GM21786 (cell line): ENCODE results near the gene EFNA3.

ENCODE experiments used
- ATAC-seq: cut with Tn5 transposase; IDR thresholded peaks from one replicate; pipeline ENCODE4 v1.9.1; 2021; ENCODE audit not compliant: unreplicated experiment

The EFNA3 gene

DNA sequence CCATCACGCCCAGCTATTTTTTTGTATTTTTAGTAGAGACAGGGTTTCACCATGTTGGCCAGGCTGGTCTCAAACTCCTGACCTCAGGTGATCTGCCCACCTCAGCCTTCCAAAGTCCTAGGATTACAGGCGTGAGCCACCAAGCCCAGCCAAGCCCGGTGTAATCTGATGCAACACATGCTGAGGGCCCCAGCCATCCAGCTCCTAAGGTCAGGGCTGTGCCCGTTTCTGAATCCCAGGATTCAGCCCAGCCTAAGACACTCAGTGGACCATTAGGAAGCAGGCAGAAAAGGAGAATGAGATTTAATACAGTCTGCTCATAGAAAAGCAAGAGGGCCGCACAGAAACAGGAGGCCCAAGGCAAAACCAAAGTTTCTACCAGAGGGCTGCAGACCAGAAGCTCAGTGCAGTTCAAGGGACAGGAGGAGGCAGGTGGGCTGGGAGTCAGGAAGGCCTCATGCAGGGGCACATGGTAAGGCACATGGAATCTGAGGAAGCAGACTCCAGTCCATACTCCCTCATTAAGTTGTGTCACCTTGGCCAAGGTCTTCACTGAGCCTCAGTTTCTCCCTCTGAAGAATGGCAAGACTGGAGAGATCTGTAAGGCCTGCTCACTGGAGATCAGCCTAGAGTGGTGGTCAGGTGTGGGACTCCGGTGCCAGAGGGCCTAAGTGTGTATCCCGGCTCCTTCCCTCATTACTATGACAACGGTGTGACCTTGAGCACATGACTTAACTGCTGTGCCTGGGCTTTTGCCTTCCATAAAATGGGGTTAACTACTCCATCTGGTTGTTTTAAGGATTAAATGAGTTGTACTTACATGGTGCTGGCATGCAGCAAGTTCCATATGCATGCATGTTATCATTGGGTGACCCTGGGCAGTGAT is 29.9 kb upstream of the EFNA3 start:
- no peak for ATAC-seq

DNA sequence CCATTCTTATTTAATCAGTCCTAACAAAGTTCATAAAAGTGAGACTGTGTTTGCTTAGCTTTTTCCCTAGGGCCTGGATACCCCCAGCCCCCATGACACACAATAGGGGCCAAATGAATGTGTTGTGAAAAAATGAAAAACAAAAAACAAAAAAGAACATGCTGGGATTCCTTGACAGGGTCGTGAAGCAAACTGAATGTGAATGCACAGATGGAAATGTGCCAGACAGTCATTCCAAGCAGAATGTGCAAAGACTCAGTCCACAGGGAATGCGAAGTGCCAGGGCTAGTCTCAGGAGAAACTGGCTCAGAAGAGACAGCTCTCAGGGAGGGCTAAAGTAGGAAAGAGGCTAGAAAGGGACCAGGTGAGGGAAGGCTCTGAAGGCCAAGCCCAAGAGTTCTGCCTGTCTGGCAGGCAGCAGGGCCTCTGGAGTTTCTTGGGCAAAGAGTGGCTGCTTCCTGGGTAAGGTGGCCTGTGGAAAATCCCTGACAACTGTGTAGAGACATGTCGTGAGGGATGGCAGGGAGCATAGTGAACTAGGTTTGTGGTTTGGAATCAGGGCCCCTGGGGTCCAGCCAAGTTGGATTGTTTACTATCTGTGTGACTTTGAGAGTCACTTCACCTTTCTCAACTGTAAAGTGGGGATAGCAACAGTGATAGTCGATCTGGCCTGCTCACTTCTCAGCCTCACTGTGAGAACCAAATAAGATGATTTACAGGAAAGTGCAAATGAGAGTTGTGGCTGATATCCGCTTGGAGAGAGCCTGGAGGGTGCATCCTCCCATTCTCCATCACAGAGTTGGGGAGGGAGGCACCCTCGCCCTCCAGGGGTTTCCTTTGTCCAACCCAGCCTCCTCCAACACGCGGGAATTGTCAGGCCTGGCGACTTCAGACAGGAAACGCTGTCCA is 28.7 kb upstream of the EFNA3 start:
- no peak for ATAC-seq

DNA sequence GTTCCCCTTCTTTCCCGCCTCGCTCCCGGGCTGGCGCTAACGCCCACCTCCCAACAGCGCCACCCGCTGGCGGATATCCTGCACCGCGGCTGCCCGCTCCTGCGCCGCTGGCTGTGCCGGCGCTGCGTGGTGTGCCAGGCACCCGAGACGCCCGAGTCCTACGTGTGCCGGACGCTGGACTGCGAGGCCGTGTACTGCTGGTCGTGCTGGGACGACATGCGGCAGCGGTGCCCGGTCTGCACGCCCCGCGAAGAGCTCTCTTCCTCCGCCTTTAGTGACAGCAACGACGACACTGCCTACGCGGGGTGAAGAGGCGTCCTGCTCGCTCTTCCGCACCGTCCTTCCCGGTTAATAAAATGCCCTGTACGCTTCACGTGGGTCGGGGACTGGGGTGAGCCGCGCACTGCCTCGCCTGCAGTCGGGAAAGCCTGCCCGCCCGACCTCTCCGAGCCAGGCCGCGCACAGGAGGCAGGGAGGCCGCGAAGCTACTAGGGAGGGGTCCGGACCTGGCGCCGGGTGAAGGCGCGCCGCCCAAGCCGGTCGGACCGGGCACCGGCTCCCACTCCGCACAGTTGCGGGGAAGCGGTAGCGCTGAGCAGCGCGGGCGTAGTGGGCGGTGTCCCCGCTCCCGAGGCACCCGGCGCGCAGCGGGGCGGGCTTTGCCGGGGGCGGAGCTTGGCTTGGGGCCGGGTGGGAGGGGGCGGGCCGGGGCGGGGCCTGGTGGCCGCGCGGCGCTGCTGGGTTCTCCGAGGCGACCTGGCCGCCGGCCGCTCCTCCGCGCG is 27.9 kb upstream of the EFNA3 start, which contains the start of gene ADAM15:
TSS of gene ADAM15 (plus strand) at position 757 of the 782 bp plus-strand sequence. CDS start 71 bp downstream, outside the sequence.
- ATAC-seq, result peak; percentile 50

DNA sequence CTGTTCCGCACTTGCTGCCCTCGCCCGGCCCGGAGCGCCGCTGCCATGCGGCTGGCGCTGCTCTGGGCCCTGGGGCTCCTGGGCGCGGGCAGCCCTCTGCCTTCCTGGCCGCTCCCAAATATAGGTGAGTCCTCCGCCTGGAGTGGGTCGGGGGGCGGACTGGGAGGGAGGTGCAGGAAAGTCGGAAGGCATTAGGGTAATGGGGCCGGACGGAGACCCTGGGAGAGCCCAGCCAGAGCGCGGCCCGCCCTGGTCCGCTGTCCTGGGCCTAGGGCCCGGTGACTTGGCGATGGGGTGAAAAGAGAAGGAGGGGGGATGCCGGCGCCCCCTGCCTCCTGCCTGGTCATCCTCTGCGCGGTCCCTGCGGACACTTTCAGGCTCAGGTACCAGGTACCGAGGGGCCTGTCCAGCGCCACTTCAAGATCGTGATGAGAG is 27.3 kb upstream of the EFNA3 start:
- no peak for ATAC-seq

DNA sequence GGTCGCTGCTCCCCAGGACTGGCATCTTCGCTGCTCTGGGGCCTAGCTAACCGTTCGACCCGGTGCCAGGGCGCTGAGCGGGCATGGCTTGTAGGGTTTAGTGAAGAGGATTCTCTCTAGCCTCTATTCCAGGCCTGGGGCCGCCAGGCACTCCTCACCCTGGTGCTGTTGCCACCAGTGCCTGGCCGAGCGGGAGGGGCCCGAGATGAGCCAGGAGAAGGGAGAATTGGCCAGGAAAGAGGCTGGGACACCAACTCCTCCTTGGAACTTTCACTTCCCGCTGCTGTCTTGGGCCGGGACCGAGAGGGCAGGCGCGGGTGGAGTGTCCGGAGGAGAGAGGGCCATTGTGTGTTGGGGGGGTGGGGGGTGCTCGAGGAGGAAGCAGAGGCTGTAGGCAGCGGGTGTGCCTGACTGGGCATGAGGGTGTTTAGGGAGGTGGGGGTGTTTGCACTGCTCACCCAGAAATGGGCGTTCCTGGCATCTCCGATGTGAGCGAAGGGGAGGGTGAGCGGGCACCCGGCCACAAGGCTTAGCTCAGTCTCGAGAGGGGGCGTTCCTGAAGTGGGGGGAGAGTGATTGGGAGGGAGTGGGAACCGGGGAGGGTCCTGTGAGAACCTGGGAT is 26.7 kb upstream of the EFNA3 start:
- ATAC-seq, result no peak

DNA sequence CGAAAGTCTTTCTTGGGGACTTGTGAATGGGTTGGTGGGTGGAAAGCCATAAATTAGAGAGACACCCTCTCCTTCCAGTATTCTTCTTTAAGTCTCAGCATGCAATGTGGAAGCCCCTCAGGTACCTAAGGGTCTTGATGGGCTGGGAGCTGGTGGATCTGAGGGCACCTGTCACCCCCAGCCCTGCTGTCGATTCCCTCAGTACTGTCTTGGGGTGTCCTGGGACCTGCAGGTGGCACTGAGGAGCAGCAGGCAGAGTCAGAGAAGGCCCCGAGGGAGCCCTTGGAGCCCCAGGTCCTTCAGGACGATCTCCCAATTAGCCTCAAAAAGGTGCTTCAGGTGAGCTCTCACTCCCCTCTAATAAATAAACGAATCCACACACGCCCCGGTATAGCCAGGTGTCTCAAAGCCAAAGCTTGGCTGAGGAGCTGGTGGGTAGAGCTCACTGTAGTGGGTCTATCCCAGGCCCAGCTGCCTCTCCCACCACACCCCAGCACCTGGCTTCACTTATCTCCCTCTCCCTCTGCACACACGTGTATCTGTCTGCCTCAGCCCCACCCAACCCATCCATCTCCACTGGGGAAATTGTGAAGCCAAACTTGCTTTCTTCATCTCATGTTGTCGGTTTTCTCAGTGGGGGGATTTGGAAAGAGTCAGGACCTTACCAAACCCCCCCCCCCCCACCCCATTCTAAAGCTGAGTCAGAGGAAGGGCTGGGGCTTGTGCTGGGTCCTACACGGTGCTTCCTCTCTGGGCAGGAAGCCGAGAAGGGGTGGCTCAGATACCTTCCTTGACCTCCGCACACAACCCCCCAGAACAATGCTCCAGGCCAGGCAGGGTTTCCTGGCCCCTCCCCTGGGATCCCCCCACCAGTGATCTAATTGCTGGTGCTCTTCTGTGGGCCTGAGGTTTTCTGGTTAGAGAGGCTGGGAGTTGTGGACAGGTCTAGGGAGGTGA is 25.9 kb upstream of the EFNA3 start:
- no peak for ATAC-seq

DNA sequence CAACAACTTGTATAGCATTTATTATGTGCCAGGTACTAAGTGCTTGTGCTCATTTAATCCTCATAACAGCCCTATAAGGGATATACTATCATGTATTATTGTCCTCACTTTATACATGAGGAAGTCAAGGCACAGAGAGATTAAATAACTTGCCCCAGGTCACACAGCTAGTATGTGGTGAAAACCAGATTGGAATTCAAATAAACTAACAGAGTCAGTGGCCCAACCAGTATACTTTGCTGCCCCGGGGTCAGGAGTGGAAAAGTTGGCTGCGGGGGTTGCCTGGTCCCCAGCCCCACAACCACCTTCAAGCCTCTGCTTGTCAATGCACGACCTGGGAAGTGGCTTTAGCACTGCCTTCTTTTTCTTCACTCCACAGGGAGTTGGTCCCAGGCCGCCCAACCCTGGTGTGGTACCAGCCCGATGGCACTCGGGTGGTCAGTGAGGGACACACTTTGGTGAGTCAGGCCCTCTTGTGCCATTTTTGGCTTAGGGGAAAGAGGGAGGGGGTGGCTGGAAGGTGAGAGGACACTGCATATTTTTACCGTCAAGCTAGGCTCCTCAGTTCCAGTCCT is 25.0 kb upstream of the EFNA3 start:
- ATAC-seq, result no peak

DNA sequence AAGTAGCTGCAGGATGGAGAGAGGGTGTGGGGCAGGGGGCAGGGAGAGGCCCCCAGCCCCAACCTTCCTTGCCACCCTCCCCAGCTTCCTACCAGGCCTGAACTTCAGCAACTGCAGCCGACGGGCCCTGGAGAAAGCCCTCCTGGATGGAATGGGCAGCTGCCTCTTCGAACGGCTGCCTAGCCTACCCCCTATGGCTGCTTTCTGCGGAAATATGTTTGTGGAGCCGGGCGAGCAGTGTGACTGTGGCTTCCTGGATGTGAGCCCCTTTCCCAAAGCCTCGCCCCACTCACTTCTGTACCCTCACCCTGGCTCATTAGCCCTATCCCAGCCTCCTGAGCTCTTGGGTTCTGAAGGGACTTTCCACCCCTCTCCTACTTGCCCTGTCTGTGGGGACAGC is 21.5 kb upstream of the EFNA3 start:
- no peak for ATAC-seq

DNA sequence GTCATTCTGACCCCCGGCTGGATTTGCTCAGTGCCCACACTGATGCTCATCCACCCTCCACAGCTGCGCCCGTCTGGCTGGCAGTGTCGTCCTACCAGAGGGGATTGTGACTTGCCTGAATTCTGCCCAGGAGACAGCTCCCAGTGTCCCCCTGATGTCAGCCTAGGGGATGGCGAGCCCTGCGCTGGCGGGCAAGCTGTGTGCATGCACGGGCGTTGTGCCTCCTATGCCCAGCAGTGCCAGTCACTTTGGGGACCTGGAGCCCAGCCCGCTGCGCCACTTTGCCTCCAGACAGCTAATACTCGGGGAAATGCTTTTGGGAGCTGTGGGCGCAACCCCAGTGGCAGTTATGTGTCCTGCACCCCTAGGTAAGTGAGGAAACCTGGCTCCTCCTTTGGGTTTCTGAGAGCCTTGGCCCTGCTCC is 20.8 kb upstream of the EFNA3 start:
- ATAC-seq, result no peak

DNA sequence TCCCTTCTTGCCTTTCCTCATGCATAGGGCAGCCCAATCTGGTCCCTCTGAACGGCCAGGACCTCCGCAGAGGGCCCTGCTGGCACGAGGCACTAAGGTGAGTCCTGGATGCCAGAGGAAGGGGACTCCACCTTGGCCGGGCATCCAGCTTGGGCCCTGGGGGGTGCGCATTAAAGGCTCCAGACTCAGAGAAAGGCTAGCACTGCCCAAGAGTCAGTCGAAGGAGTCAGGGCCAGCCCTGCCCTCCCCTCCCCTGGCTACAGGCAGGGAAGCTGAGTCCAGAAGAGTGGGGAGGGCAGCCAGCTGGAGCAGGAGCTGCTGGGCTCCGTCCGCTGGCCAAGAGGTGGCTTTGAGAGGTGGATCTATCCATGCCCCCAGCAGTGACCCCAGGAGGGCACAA is 17.9 kb upstream of the EFNA3 start:
- ATAC-seq, result no peak

DNA sequence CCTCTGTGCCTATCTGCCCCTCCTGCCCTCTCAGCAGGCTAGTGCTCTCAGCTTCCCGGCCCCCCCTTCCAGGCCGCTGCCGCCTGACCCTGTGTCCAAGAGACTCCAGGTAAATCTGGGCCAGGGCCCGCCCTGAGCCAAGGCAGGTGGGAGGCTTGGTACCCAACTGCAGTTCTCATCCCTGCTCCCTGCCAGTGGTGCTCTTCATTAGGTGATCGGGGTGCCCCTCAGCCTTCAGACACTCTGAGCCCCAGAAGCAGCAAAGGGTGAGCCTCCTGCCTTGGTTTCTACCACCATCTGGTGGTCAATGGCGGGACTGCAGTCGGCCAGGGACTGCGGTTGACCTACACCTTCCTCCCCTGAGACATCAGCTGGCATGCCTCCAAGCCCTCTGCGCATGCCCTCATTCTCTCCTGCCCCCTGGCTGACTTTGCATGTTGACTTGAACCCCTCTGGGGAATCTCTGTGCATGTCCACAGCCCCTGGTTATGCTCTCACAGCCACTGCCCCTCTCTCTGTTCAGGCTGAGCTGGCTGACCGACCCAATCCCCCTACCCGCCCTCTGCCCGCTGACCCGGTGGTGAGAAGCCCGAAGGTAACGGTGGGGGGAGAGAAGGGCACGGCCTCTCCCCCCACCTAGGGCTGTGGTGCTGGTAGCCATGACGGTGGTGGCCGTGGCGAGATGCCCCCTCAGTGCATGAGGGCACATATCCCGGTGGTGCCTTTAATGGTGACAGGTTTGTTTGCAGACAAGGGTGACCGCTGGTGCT is 17.1 kb upstream of the EFNA3 start:
- no peak for ATAC-seq

DNA sequence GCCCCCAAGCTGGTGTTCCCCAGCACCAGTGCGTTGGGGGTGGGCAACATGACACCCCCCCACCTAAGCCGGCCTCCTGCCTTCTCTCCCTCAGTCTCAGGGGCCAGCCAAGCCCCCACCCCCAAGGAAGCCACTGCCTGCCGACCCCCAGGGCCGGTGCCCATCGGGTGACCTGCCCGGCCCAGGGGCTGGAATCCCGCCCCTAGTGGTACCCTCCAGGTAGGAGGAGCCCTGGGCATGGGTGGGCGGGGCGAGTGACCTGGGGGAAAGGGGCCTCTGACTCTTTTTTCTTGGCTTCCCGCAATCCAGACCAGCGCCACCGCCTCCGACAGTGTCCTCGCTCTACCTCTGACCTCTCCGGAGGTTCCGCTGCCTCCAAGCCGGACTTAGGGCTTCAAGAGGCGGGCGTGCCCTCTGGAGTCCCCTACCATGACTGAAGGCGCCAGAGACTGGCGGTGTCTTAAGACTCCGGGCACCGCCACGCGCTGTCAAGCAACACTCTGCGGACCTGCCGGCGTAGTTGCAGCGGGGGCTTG is 16.4 kb upstream of the EFNA3 start:
- ATAC-seq, result no peak

DNA sequence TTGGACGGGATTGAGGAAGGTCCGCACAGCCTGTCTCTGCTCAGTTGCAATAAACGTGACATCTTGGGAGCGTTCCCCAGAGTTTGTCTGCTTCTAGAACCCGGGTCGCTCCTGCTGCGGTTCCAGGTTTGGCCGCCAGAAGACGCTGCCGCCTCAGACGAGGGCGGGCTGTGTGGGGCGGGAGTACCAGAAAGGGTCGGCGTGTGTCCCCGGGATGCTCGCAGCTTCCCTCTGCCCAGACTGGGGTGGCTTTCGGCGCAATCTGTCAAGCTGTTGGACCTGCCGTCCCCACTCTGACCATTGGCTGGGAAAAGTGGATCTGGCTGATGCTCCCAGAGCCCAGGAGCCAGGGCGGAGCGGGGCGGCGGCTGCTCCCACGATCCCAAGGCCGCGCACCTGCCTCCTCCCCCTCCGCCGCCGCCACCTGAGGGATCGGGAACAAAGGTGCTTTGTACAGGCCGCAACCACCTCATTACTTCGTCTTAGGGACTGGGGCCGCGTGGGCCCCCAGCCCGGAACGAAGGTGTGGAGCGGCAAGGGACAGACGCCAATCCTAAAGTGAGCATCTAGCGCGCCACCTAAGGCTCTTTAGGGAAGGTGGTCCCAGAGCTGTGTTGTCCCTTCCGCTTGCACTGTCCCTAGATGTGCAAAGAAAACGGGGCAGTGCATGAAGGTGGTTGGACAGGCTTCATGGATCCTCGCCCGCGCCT is 15.8 kb upstream of the EFNA3 start:
- no peak for ATAC-seq

DNA sequence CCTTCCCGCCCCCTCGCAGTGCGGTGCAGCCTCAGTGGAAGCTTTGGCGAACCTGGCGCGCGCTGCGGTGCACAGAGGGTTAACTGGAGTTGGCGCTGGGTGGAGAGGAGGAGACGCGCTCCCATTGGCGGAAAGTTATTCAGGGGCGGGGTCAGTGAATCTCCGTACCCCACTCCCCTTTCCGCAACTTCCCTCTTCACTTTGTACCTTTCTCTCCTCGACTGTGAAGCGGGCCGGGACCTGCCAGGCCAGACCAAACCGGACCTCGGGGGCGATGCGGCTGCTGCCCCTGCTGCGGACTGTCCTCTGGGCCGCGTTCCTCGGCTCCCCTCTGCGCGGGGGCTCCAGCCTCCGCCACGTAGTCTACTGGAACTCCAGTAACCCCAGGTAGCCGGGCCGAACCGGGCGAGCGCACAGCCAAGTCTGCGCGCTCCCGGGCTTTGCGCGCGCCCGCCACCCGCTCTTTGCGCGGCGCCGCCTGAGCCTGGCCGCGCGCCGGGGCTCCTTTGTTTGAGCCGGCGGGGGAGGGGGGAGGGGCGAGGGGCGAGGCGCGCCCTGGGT is 15.0 kb upstream of the EFNA3 start, which contains the start of gene EFNA4:
TSS of gene EFNA4 (plus strand) at position 191 of the 561 bp plus-strand sequence. CDS start at position 275, 84 bp downstream.
- peak; percentile 64 for ATAC-seq

DNA sequence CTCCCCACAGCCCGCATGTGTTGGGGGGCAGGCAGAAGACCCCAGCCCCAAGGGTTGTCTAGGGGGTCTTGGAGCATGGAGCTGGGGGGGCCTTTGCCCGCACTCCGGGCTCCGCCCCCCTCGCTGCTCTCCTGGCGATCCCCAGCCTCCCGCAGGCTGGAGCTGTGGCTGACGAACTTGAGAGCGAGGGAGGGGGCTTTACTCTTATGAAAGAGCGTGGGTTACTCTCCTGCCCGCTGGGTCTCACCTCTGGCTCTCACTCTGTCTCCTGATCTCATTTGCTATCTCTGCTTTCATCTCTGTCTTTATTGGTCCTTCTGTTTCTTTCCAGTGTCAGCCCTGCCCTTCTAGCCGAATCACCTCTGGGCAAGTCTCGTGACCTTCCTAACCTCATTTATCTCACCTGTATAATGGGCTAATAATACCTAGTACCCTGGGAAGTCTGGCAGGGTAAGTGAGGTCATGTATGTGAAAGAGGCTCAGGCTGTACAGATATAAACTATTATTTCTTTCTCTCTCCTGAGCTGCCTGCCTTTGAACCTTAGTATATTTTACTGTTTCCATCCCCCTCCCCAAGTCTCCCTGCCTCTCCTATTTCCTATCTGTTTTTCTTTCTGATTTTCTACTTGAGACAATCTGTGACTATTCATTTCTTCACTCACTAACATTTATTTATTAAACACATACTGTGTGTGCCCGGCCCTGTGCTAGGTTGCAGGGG is 14.4 kb upstream of the EFNA3 start:
- no peak for ATAC-seq

DNA sequence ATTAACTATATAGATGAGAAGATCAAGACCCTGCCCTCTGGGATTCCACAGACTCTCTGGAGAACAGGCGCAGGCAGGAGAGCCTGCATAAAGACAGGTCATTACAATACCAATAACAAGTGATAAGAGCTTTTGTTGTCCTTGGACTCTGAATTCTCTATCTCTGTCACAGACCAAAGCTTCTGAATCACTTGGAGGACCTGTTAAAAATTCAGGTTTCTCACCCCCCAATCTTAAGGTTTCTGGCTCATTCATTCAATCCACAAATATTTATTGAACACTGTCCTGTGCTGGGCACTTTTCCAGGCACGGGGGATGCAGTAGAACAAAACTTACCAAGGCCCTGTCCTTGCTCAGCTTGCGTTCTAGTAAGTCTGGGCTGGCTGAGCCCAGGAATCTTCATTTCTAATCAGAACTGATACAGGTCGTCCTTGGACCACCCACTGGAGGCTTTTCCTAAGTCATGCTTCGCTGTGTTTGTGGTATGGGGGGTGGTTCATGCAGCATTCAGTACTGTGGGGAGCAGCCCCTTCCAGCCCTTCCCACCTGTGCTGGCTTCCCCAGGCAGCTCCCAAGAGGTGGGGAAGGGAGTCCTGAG is 13.7 kb upstream of the EFNA3 start:
- ATAC-seq, result no peak
